Smooth muscle cell (in vitro differentiated cells): ENCODE measurements around the gene MUC20. TPM values are rescaled to one million over a fixed set of nuclear protein-coding genes. Genes with fewer than 3 reads are reported as not detected.

Source experiments
- DNase-seq: peaks from one replicate; lab custom pipeline; 2025; ENCODE audit not compliant: unreplicated experiment; lab: John Stamatoyannopoulos, UW
- H2AFZ ChIP-seq: fragments of 200-600 bp; sonication (generic); 2 replicates; pipeline ENCODE4 v1.6.0; 2016; ENCODE audit warnings: antibody characterized with exemption, low read depth, mild to moderate bottlenecking
- H3F3A ChIP-seq: fragments of 200-600 bp; sonication (generic); 2 replicates; pipeline ENCODE4 v1.6.0; 2017; ENCODE audit warnings: antibody characterized with exemption, low read depth
- H3K27ac ChIP-seq: fragments of 200-600 bp; sonication (generic); 2 replicates; pipeline ENCODE4 v1.5.1; 2016; ENCODE audit warnings: low read depth, mild to moderate bottlenecking
- H3K27me3 ChIP-seq: fragments of 200-600 bp; sonication (generic); 2 replicates; pipeline ENCODE4 v1.6.1; 2016; ENCODE audit warnings: low read depth, mild to moderate bottlenecking
- H3K36me3 ChIP-seq: fragments of 200-600 bp; sonication (generic); 2 replicates; pipeline ENCODE4 v1.5.1; 2016; ENCODE audit warnings: low read depth
- H3K4me1 ChIP-seq: fragments of 200-600 bp; sonication (generic); 2 replicates; pipeline ENCODE4 v1.5.1; 2016; ENCODE audit warnings: low read depth
- H3K4me2 ChIP-seq: fragments of 200-600 bp; sonication (generic); 2 replicates; pipeline ENCODE4 v1.6.0; 2016; ENCODE audit warnings: mild to moderate bottlenecking
- H3K4me3 ChIP-seq: fragments of 200-600 bp; sonication (generic); 2 replicates; pipeline ENCODE4 v1.5.1; 2016; ENCODE audit warnings: mild to moderate bottlenecking
- H3K79me2 ChIP-seq: fragments of 200-600 bp; sonication (generic); 2 replicates; pipeline ENCODE4 v1.6.0; 2016; ENCODE audit warnings: low read depth, mild to moderate bottlenecking
- H3K9ac ChIP-seq: fragments of 200-600 bp; sonication (generic); 2 replicates; pipeline ENCODE4 v1.6.0; 2016; ENCODE audit warnings: low read depth
- H3K9me3 ChIP-seq: fragments of 200-600 bp; sonication (generic); replicated peaks from 2 replicates; pipeline ENCODE4 v1.5.1; 2016; ENCODE audit warnings: low read depth
- H4K20me1 ChIP-seq: fragments of 200-600 bp; sonication (generic); 2 replicates; pipeline ENCODE4 v1.6.0; 2016; ENCODE audit warnings: low read depth
- WGBS: methylation state at CpG from one replicate; pipeline ENCODE4 v1.1.7; 2016; ENCODE audit warnings: low lambda C conversion rate; 5-methylcytosine and 5-hydroxymethylcytosine counted together
- polyA plus RNA-seq: library from polyadenylated mRNA; unstranded; fragments of >200 nt; fragmentation: Nextera tagmentation; extraction: Ambion mirVana; gene quantifications from 2 replicates; pipeline ENCODE4 v1.2.1, GENCODE V29; 2016
- total RNA-seq: library from RNA; depleted of rRNA; stranded (reverse); fragments of >200 nt; gene quantifications from 2 replicates; pipeline ENCODE4 v1.2.3, GENCODE V29; 2014
- TF ChIP-seq, protein P1 (sequence below): fragments of 200-600 bp; sonication (generic); IDR thresholded peaks from 2 replicates; pipeline ENCODE4 v1.5.1; 2017; ENCODE audit warnings: borderline replicate concordance, mild to moderate bottlenecking, antibody characterized with exemption; ENCODE audit not compliant: insufficient read depth, poor library complexity, severe bottlenecking

The MUC20 gene
- total and polyA plus RNA-seq, 2 experiments from 2014 or later = 2.5 to 5.9 TPM

DNA sequence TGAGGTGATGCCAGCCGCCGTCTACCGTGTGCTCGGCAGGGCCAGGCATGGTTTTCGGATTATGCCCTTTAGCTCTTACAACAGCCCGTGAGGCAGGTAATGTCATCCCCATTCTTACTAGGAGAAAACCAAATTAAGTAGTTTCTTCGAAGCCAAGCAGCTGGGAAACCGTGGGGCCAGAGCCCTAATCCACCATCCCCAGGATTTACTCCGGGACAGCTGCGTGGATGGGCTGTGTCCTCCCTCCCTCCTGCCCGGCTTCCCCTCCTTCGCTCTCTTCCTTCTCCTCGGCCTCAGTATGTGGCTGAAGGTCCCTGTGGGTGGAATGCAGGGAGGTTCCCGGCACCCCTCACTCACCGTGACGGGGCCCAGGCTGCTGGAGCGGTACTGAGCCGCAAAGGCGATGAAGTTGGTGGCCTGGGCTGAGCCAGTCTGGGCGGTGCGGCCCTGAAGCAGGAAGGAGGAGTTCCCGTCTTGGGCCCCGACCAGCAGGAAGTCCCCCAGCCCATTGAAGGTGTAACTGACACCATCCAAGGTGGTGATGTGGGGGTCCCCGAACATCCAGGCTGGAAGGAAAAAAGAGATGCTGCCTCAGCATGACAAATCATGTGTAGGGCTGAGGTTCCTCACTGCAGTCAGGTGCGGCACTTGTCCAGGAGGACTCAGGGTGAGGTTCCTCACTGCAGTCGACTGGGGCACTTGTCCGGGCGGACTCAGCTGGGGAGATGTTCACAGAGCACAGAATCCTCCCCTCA, 42.5 kb downstream of the MUC20 start:
- Histone ChIP-seq H2AFZ (no peak overlapping the region), H3K27ac (no peak overlapping the region), H3K36me3 (no peaks in the 10 kb centered on the region), H3F3A (no peaks in the 10 kb centered on the region), H3K27me3 (no peaks in the 10 kb centered on the region), H3K9ac (no peak overlapping the region), H3K79me2 (no peaks in the 10 kb centered on the region), H3K4me2 (no peak overlapping the region), H3K4me3 (no peak overlapping the region), H4K20me1 (no peaks in the 10 kb centered on the region), H3K9me3 (no peaks in the 10 kb centered on the region), H3K4me1 (no peaks in the 10 kb centered on the region)
- WGBS = 93% methylated on average over 28 of the region's 28 CpGs
- no peak for DNase-seq
- TF ChIP-seq, protein P1, sequence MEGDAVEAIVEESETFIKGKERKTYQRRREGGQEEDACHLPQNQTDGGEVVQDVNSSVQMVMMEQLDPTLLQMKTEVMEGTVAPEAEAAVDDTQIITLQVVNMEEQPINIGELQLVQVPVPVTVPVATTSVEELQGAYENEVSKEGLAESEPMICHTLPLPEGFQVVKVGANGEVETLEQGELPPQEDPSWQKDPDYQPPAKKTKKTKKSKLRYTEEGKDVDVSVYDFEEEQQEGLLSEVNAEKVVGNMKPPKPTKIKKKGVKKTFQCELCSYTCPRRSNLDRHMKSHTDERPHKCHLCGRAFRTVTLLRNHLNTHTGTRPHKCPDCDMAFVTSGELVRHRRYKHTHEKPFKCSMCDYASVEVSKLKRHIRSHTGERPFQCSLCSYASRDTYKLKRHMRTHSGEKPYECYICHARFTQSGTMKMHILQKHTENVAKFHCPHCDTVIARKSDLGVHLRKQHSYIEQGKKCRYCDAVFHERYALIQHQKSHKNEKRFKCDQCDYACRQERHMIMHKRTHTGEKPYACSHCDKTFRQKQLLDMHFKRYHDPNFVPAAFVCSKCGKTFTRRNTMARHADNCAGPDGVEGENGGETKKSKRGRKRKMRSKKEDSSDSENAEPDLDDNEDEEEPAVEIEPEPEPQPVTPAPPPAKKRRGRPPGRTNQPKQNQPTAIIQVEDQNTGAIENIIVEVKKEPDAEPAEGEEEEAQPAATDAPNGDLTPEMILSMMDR = no peak

DNA sequence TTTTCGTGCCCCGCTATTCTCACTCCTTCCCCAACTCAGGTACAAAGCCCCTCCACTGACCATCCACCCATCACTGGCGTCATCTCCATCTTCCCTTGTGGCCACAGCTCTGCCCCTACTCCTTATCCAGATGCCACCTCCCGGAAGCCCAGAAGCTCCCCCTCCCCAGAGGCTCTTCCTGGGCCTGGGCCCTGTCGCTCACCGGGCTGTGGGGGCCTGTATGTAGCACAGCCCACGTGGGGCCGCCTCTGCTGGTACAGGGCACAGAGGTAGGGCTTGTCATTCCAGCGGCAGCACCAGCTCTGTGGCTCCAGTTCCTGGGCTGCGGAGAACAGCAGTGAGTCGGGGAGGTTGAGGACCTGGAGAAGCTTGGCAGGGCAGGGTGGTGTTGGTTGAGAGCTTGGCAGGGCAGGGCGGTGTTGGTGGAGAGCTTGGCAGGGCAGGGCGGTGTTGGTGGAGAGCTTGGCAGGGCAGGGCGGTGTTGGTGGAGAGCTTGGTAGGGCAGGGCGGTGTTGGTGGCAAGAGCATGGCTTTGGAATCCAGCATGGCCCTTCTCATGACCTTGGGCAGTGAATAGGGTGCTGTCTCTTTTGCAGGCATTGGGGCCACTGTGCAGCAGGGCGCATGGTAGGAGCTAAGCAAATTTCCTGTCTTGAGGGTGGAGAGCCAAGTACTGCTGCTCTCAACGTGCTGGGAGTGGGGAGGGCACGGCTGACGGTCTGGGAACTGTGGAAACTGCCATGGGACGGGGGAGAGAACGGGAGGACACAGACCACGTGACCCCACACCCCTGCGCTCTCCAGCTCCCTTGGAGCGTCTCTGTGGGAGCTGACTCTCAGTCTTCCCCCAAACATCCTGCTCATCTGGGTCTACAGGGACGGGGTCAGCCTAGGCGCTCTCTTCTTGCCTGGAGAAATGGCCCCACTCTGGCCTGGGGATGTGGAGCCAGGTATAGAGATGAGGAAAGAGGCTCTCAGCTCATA, 43.4 kb downstream of the MUC20 start:
- H3F3A ChIP-seq = no peaks in the 10 kb centered on the region
- no peak overlapping the region for H2AFZ ChIP-seq
- no peaks in the 10 kb centered on the region for H3K79me2 ChIP-seq
- no peak for DNase-seq
- no peak overlapping the region for H3K9ac ChIP-seq
- H3K4me1 ChIP-seq = no peaks in the 10 kb centered on the region
- no peaks in the 10 kb centered on the region for H3K36me3 ChIP-seq
- H3K9me3 ChIP-seq = no peaks in the 10 kb centered on the region
- H4K20me1 ChIP-seq = no peaks in the 10 kb centered on the region
- H3K4me2 ChIP-seq = no peak overlapping the region
- WGBS = 89% methylated on average over 25 of the region's 26 CpGs
- TF ChIP-seq, protein P1 = no peak
- no peaks in the 10 kb centered on the region for H3K27me3 ChIP-seq
- no peak overlapping the region for H3K27ac ChIP-seq
- no peak overlapping the region for H3K4me3 ChIP-seq

DNA sequence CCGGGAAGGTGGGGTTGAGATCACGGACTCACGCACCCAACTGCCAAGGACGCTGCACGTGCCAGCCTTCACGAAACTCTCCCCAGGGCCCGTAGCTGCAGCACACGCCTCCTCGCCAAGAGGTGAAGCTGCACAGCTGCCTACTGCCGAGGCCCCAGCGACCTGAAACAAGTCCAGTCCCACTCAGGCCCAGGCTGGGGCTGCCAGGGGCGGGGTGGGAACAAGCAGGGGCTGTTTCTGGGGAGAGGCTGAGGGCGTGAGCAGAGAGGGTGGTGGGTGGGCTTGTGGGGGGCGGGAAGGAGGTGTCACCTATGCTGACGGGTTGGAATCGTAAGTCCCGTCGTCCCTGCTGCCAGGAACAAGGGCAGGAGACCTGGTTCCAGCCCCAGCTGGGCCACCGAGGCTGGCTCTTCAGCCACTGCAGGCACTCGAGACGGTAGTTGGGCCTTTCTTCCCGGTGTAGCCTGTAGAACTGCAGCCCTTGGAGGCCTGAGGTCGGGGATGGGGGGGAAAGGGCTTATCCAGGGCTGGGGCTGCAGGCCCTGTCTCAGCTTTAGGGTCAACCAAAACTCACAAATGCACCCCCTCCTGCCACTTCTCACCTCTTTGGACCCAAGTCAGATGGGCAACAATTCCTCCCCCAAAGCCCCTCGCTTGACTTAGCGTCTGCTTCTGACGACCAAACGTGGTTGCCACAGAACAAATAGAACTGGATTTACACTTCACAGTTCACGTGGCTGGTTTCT, 44.4 kb downstream of the MUC20 start:
- DNase-seq = no peak
- H3K4me2 ChIP-seq = no peak overlapping the region
- no peaks in the 10 kb centered on the region for H3K79me2 ChIP-seq
- H3K4me3 ChIP-seq = no peak overlapping the region
- H3K27ac ChIP-seq = no peak overlapping the region
- no peaks in the 10 kb centered on the region for H3K9me3 ChIP-seq
- H3K4me1 ChIP-seq = no peaks in the 10 kb centered on the region
- H3K27me3 ChIP-seq = no peaks in the 10 kb centered on the region
- H3K9ac ChIP-seq = no peak overlapping the region
- WGBS = 93% methylated on average over 25 of the region's 28 CpGs
- H3F3A ChIP-seq = no peaks in the 10 kb centered on the region
- TF ChIP-seq, protein P1 = no peak
- no peak overlapping the region for H2AFZ ChIP-seq
- no peaks in the 10 kb centered on the region for H4K20me1 ChIP-seq
- H3K36me3 ChIP-seq = no peaks in the 10 kb centered on the region
